WTC11 (cell line): ENCODE measurements around the gene WARS2. TPM values are rescaled to one million over a fixed set of nuclear protein-coding genes. Genes with fewer than 3 reads are reported as not detected.

Experiments
- ATAC-seq: fragments of 200-7000 bp; cut with Tn5 transposase; 2 replicates; pipeline ENCODE4 v1.10.0; 2021; ENCODE audit warnings: mild to moderate bottlenecking, moderate library complexity
- CTCF ChIA-PET: fragments of 300-600 bp; sonication (Branson Sonifier 250); formaldehyde crosslinking; loops from one replicate; lab custom pipeline; 2021; ENCODE audit warnings: antibody characterized with exemption; lab: Charles Lee
- POLR2A ChIA-PET: fragments of 350-600 bp; sonication (Branson Sonifier 250); formaldehyde crosslinking; loops from one replicate; lab custom pipeline; 2021; ENCODE audit warnings: antibody characterized with exemption; lab: Charles Lee
- DNase-seq: peaks from one replicate; pipeline ENCODE4 v3.0.0; 2021; ENCODE audit warnings: low spot score
- H3K27ac Mint-ChIP-seq: 2 replicates; pipeline ENCODE4 v1.8.0; 2021; ENCODE audit warnings: mixed read lengths
- H3K27me3 Mint-ChIP-seq: 2 replicates; pipeline ENCODE4 v1.8.0; 2021; ENCODE audit warnings: low read depth, mild to moderate bottlenecking, moderate library complexity, mixed read lengths
- H3K36me3 Mint-ChIP-seq: 2 replicates; pipeline ENCODE4 v1.8.0; 2021; ENCODE audit warnings: mixed read lengths
- H3K4me1 Mint-ChIP-seq: 2 replicates; pipeline ENCODE4 v1.8.0; 2022; ENCODE audit warnings: mixed read lengths
- H3K4me3 Mint-ChIP-seq: 2 replicates; pipeline ENCODE4 v1.8.0; 2021; ENCODE audit warnings: mild to moderate bottlenecking, moderate library complexity, mixed read lengths
- H3K9me3 Mint-ChIP-seq: 2 replicates; pipeline ENCODE4 v1.8.0; 2021; ENCODE audit warnings: mixed read lengths
- CDX4 ChIP-seq: fragments of 250-450 bp; sonication (Bioruptor Pico); IDR thresholded peaks from 2 replicates; pipeline ENCODE4 v1.9.0; 2021; ENCODE audit warnings: moderate library complexity, mild to moderate bottlenecking, inconsistent platforms, borderline replicate concordance
- CREM ChIP-seq: sonication (generic); formaldehyde crosslinking; IDR thresholded peaks from 2 replicates; pipeline ENCODE4 v1.8.1; 2022; ENCODE audit warnings: mild to moderate bottlenecking, missing genetic modification reagents, moderate library complexity
- CTCF ChIP-seq: fragments of 200-600 bp; IDR thresholded peaks from 2 replicates; pipeline ENCODE4 v1.8.0; 2022; ENCODE audit warnings: antibody characterized with exemption
- E2F1 ChIP-seq: sonication (generic); formaldehyde crosslinking; IDR thresholded peaks from 2 replicates; pipeline ENCODE4 v1.8.0; 2022; ENCODE audit warnings: mild to moderate bottlenecking, missing genetic modification reagents
- ESRRA ChIP-seq: sonication (generic); formaldehyde crosslinking; IDR thresholded peaks from 2 replicates; pipeline ENCODE4 v1.8.1; 2022; ENCODE audit warnings: mild to moderate bottlenecking, missing genetic modification reagents, borderline replicate concordance
- FOXP1 ChIP-seq: sonication (generic); formaldehyde crosslinking; IDR thresholded peaks from 2 replicates; pipeline ENCODE4 v1.8.0; 2022; ENCODE audit warnings: missing genetic modification reagents, mild to moderate bottlenecking, moderate library complexity, borderline replicate concordance
- GTF2I ChIP-seq: fragments of 250-450 bp; sonication (Bioruptor Pico); conservative IDR thresholded peaks from 2 replicates; pipeline ENCODE4 v1.4.0; 2021; ENCODE audit warnings: mild to moderate bottlenecking
- JAZF1 ChIP-seq: fragments of 250-450 bp; sonication (Bioruptor Pico); IDR thresholded peaks from 2 replicates; pipeline ENCODE4 v1.9.0; 2021; ENCODE audit warnings: moderate library complexity, mild to moderate bottlenecking, inconsistent platforms
- JUN ChIP-seq: sonication (generic); formaldehyde crosslinking; IDR thresholded peaks from 2 replicates; pipeline ENCODE4 v1.8.0; 2023; ENCODE audit warnings: mild to moderate bottlenecking, missing genetic modification reagents
- NR2C2 ChIP-seq: sonication (generic); formaldehyde crosslinking; IDR thresholded peaks from 2 replicates; pipeline ENCODE4 v1.8.0; 2022; ENCODE audit warnings: mild to moderate bottlenecking, missing genetic modification reagents
- PRRX2 ChIP-seq: fragments of 250-450 bp; sonication (Bioruptor Pico); IDR thresholded peaks from 2 replicates; pipeline ENCODE4 v1.8.0; 2021; ENCODE audit warnings: mild to moderate bottlenecking
- RORB ChIP-seq: fragments of 250-450 bp; sonication (Bioruptor Pico); IDR thresholded peaks from 2 replicates; pipeline ENCODE4 v1.9.0; 2021; ENCODE audit warnings: mild to moderate bottlenecking
- SMAD4 ChIP-seq: sonication (generic); formaldehyde crosslinking; IDR thresholded peaks from 2 replicates; pipeline ENCODE4 v1.8.0; 2022; ENCODE audit warnings: mild to moderate bottlenecking, missing genetic modification reagents
- SP1 ChIP-seq: sonication (generic); formaldehyde crosslinking; conservative IDR thresholded peaks from 2 replicates; pipeline ENCODE4 v1.8.1; 2022; ENCODE audit warnings: missing genetic modification reagents
- ZNF219 ChIP-seq: sonication (generic); formaldehyde crosslinking; IDR thresholded peaks from 2 replicates; pipeline ENCODE4 v1.8.0; 2023; ENCODE audit warnings: missing genetic modification reagents, mild to moderate bottlenecking, borderline replicate concordance
- ZNF263 ChIP-seq: sonication (generic); formaldehyde crosslinking; IDR thresholded peaks from 2 replicates; pipeline ENCODE4 v1.8.1; 2022; ENCODE audit warnings: low read depth, mild to moderate bottlenecking, moderate library complexity, missing genetic modification reagents
- ZNF671 ChIP-seq: fragments of 250-450 bp; sonication (Bioruptor Pico); IDR thresholded peaks from 2 replicates; pipeline ENCODE4 v1.8.0; 2021; ENCODE audit warnings: mild to moderate bottlenecking
- total RNA-seq: library from RNA; stranded (reverse); gene quantifications from 3 replicates; pipeline ENCODE4 v1.2.3, GENCODE V29; 2021
- TF ChIP-seq, protein P1 (sequence below): fragments of 250-450 bp; sonication (Bioruptor Pico); IDR thresholded peaks from 2 replicates; pipeline ENCODE4 v1.9.0; 2021; ENCODE audit warnings: mild to moderate bottlenecking
- TF ChIP-seq, protein P2 (sequence below): sonication (generic); formaldehyde crosslinking; IDR thresholded peaks from 2 replicates; pipeline ENCODE4 v1.8.1; 2022; ENCODE audit warnings: missing genetic modification reagents, borderline replicate concordance
- TF ChIP-seq, protein P3 (sequence below): fragments of 250-450 bp; sonication (Bioruptor Pico); IDR thresholded peaks from 2 replicates; pipeline ENCODE4 v2.1.2; 2022; ENCODE audit warnings: mild to moderate bottlenecking, moderate library complexity
- TF ChIP-seq, protein P4 (sequence below): sonication (generic); formaldehyde crosslinking; IDR thresholded peaks from 2 replicates; pipeline ENCODE4 v1.8.0; 2022; ENCODE audit warnings: missing genetic modification reagents

The WARS2 gene
- total RNA-seq, 1 experiment from 2014 or later = 9.3 TPM

DNA sequence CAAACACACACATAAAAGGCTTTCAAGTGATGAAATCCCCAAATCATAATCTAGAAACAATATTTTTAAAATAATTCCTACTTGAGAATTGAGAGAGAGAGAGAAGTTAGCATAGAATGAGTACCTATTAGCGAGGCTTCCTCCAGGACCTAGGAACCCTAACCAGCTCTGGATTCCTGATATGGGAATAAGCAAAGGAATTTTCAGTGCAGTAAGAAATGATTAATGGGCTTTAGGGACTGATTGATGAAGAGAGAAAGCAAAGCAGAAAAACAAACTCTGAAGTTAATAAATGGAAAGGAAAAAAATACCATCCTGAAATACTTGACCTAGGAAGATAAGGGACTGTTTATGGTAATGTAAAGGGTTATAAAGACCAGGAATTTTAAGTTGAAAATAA is 60.6 kb downstream of the WARS2 start:
- ATAC-seq (no peak), DNase-seq (no peak)
- Mint-ChIP-seq H3K27me3 (no peaks in the 10 kb centered on the region), H3K27ac (no peak overlapping the region)
- TF ChIP-seq E2F1 (CRISPR knock-in tag) = no peak
- TF ChIP-seq CTCF = no peak
- TF ChIP-seq JUN (CRISPR knock-in tag) = no peak
- no peak for TF ChIP-seq NR2C2
- TF ChIP-seq, all 79 proteins: peak for 0
- peaks cover 2% of the 10 kb centered on the region; the same call in 1 of the 2 replicates for H3K4me1 Mint-ChIP-seq
- ChIA-PET POLR2A (no interaction called here), CTCF (no interaction called here)
- H3K4me3 Mint-ChIP-seq = no peak overlapping the region
- H3K36me3 Mint-ChIP-seq = no peaks in the 10 kb centered on the region
- no peaks in the 10 kb centered on the region; the same call in 1 of the 2 replicates for H3K9me3 Mint-ChIP-seq

- Mint-ChIP-seq H3K27me3 (no peaks in the 10 kb centered on the region), H3K36me3 (peaks cover 4% of the 10 kb centered on the region), H3K27ac (no peak overlapping the region), H3K9me3 (peaks cover 6% of the 10 kb centered on the region), H3K4me3 (no peak overlapping the region), H3K4me1 (peaks cover 2% of the 10 kb centered on the region; the same call in 1 of the 2 replicates)
- CTCF ChIA-PET = no interaction called here
- POLR2A ChIA-PET = no interaction called here
- DNase-seq (no peak), ATAC-seq (no peak)
- no peak for TF ChIP-seq ZNF263 (CRISPR knock-in tag)
- TF ChIP-seq CDX4 = no peak
- no peak for TF ChIP-seq FOXP1 (CRISPR knock-in tag)
- no peak for TF ChIP-seq GTF2I (CRISPR knock-in tag)
- no peak for TF ChIP-seq RORB (CRISPR knock-in tag)
- TF ChIP-seq, protein P1, sequence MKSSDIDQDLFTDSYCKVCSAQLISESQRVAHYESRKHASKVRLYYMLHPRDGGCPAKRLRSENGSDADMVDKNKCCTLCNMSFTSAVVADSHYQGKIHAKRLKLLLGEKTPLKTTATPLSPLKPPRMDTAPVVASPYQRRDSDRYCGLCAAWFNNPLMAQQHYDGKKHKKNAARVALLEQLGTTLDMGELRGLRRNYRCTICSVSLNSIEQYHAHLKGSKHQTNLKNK = no peak
- TF ChIP-seq, protein P2, sequence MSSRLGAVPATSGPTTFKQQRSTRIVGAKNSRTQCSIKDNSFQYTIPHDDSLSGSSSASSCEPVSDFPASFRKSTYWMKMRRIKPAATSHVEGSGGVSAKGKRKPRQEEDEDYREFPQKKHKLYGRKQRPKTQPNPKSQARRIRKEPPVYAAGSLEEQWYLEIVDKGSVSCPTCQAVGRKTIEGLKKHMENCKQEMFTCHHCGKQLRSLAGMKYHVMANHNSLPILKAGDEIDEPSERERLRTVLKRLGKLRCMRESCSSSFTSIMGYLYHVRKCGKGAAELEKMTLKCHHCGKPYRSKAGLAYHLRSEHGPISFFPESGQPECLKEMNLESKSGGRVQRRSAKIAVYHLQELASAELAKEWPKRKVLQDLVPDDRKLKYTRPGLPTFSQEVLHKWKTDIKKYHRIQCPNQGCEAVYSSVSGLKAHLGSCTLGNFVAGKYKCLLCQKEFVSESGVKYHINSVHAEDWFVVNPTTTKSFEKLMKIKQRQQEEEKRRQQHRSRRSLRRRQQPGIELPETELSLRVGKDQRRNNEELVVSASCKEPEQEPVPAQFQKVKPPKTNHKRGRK (CRISPR knock-in tag) = no peak
- TF ChIP-seq, protein P3, sequence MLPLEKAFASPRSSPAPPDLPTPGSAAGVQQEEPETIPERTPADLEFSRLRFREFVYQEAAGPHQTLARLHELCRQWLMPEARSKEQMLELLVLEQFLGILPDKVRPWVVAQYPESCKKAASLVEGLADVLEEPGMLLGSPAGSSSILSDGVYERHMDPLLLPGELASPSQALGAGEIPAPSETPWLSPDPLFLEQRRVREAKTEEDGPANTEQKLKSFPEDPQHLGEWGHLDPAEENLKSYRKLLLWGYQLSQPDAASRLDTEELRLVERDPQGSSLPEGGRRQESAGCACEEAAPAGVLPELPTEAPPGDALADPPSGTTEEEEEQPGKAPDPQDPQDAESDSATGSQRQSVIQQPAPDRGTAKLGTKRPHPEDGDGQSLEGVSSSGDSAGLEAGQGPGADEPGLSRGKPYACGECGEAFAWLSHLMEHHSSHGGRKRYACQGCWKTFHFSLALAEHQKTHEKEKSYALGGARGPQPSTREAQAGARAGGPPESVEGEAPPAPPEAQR = no peak
Measured at GRCh38 chr1:119075614-119076013, 64.8 kb downstream of the WARS2 start.

GRCh38 chr1:119071321-119071720 is 69.1 kb downstream of the WARS2 start:
- DNase-seq (no peak), ATAC-seq (no peak)
- ChIA-PET CTCF (interaction anchor here (1.4 kb wide), 1 partner anchor 204 kb away, joined by 4 read pairs; no protein-coding TSS in a partner anchor), POLR2A (no interaction called here)
- no peak overlapping the region for H3K27ac Mint-ChIP-seq
- H3K27me3 Mint-ChIP-seq = no peaks in the 10 kb centered on the region
- no peak overlapping the region for H3K4me3 Mint-ChIP-seq
- H3K36me3 Mint-ChIP-seq = peaks cover 4% of the 10 kb centered on the region
- H3K4me1 Mint-ChIP-seq = no peaks in the 10 kb centered on the region
- peaks cover 6% of the 10 kb centered on the region for H3K9me3 Mint-ChIP-seq
- TF ChIP-seq ZNF219 (CRISPR knock-in tag) (no peak), ZNF671 (CRISPR knock-in tag) (no peak), CREM (no peak), SMAD4 (CRISPR knock-in tag) (no peak), PRRX2 (CRISPR knock-in tag) (no peak), JAZF1 (no peak), ESRRA (CRISPR knock-in tag) (no peak), SP1 (CRISPR knock-in tag) (no peak)
- TF ChIP-seq, protein P4, sequence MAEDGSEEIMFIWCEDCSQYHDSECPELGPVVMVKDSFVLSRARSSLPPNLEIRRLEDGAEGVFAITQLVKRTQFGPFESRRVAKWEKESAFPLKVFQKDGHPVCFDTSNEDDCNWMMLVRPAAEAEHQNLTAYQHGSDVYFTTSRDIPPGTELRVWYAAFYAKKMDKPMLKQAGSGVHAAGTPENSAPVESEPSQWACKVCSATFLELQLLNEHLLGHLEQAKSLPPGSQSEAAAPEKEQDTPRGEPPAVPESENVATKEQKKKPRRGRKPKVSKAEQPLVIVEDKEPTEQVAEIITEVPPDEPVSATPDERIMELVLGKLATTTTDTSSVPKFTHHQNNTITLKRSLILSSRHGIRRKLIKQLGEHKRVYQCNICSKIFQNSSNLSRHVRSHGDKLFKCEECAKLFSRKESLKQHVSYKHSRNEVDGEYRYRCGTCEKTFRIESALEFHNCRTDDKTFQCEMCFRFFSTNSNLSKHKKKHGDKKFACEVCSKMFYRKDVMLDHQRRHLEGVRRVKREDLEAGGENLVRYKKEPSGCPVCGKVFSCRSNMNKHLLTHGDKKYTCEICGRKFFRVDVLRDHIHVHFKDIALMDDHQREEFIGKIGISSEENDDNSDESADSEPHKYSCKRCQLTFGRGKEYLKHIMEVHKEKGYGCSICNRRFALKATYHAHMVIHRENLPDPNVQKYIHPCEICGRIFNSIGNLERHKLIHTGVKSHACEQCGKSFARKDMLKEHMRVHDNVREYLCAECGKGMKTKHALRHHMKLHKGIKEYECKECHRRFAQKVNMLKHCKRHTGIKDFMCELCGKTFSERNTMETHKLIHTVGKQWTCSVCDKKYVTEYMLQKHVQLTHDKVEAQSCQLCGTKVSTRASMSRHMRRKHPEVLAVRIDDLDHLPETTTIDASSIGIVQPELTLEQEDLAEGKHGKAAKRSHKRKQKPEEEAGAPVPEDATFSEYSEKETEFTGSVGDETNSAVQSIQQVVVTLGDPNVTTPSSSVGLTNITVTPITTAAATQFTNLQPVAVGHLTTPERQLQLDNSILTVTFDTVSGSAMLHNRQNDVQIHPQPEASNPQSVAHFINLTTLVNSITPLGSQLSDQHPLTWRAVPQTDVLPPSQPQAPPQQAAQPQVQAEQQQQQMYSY (CRISPR knock-in tag) = no peak
- TF ChIP-seq, protein P2 (CRISPR knock-in tag) = no peak
